Subcutaneous abdominal adipose tissue (tissue), 5 donors: Measurements from ENCODE around the gene TRABD2B.

Experiments used
- H3K27ac ChIP-seq: one replicate; pipeline ENCODE4 v1.7.0; 2013; ENCODE audit warnings: low read depth, mild to moderate bottlenecking, inconsistent platforms, low read length, moderate library complexity
- H3K27me3 ChIP-seq, 5 donors: one replicate each; pipeline ENCODE4 v1.7.0; 2013; ENCODE audit warnings: low read length in 5 of 5, inconsistent platforms in 1 of 5; ENCODE audit not compliant: control insufficient read depth in 5 of 5, insufficient read depth in 4 of 5
- H3K36me3 ChIP-seq, 5 donors: one replicate each; pipeline ENCODE4 v1.7.0; 2013; ENCODE audit warnings: low read length in 5 of 5; ENCODE audit not compliant: control insufficient read depth in 5 of 5, insufficient read depth in 5 of 5
- H3K4me1 ChIP-seq, 5 donors: one replicate each; pipeline ENCODE4 v1.7.0; 2013; ENCODE audit warnings: low read length in 5 of 5, mild to moderate bottlenecking in 3 of 5, moderate library complexity in 1 of 5; ENCODE audit not compliant: control insufficient read depth in 5 of 5, insufficient read depth in 5 of 5
- H3K4me3 ChIP-seq, 5 donors: one replicate each; pipeline ENCODE4 v1.7.0; 2013; ENCODE audit warnings: low read length in 5 of 5, low read depth in 1 of 5
- H3K9ac ChIP-seq, 5 donors: one replicate each; pipeline ENCODE4 v1.7.0; 2013; ENCODE audit warnings: low read length in 5 of 5, mild to moderate bottlenecking in 4 of 5, moderate library complexity in 3 of 5
- H3K9me3 ChIP-seq, 5 donors: one replicate each; pipeline ENCODE4 v1.7.0; 2013; ENCODE audit warnings: low read length in 5 of 5; ENCODE audit not compliant: control insufficient read depth in 5 of 5
- donor health status: healthy.
- donor health status: healthy.
- donor health status: healthy.
- donor health status: healthy.
- donor health status: healthy.

The TRABD2B gene

GRCh38 chr1:47866601-47867437, 130.4 kb downstream of the TRABD2B start:
- H3K27me3 ChIP-seq = no peaks in the 10 kb centered on the region
- H3K9ac ChIP-seq = no peak overlapping the region
- H3K9me3 ChIP-seq = no peaks in the 10 kb centered on the region
- no peak overlapping the region for H3K27ac ChIP-seq
- H3K4me1 ChIP-seq = no peaks in the 10 kb centered on the region
- H3K36me3 ChIP-seq = no peaks in the 10 kb centered on the region
- H3K4me3 ChIP-seq = no peak overlapping the region

GRCh38 chr1:47865881-47866535, 131.2 kb downstream of the TRABD2B start:
- H3K27me3 ChIP-seq = no peaks in the 10 kb centered on the region
- H3K9me3 ChIP-seq = no peaks in the 10 kb centered on the region
- H3K36me3 ChIP-seq = no peaks in the 10 kb centered on the region
- no peak overlapping the region for H3K27ac ChIP-seq
- no peak overlapping the region for H3K9ac ChIP-seq
- no peak overlapping the region for H3K4me3 ChIP-seq
- H3K4me1 ChIP-seq = no peaks in the 10 kb centered on the region

- no peak overlapping the region for H3K4me3 ChIP-seq
- no peaks in the 10 kb centered on the region for H3K4me1 ChIP-seq
- H3K9ac ChIP-seq = no peak overlapping the region
- H3K27me3 ChIP-seq = peaks cover 0 to 5% (median 0%) of the 10 kb centered on the region in 5 donors
- no peak overlapping the region for H3K27ac ChIP-seq
- H3K36me3 ChIP-seq = no peaks in the 10 kb centered on the region
- H3K9me3 ChIP-seq = peaks cover 0 to 3% (median 0%) of the 10 kb centered on the region in 5 donors
Observed at GRCh38 chr1:47859092-47859743, 138.0 kb downstream of the TRABD2B start.

- H3K27ac ChIP-seq = no peak overlapping the region
- no peak overlapping the region for H3K9ac ChIP-seq
- peaks cover 0 to 5% (median 0%) of the 10 kb centered on the region in 5 donors for H3K27me3 ChIP-seq
- H3K4me1 ChIP-seq = no peaks in the 10 kb centered on the region
- H3K9me3 ChIP-seq = peaks cover 0 to 3% (median 0%) of the 10 kb centered on the region in 5 donors
- H3K4me3 ChIP-seq = no peak overlapping the region
- no peaks in the 10 kb centered on the region for H3K36me3 ChIP-seq
Observed at GRCh38 chr1:47856996-47857395, 140.2 kb downstream of the TRABD2B start.

GRCh38 chr1:47855230-47855629, 142.0 kb downstream of the TRABD2B start:
- H3K4me1 ChIP-seq = peaks cover 0 to 3% (median under 1%) of the 10 kb centered on the region in 5 donors
- no peak overlapping the region for H3K27ac ChIP-seq
- H3K9me3 ChIP-seq = no peaks in the 10 kb centered on the region
- no peak overlapping the region for H3K9ac ChIP-seq
- no peaks in the 10 kb centered on the region for H3K36me3 ChIP-seq
- H3K27me3 ChIP-seq = peaks cover 0 to 5% (median 0%) of the 10 kb centered on the region in 5 donors
- H3K4me3 ChIP-seq = no peak overlapping the region

GRCh38 chr1:47854552-47855144, 142.5 kb downstream of the TRABD2B start:
- Histone ChIP-seq H3K27ac (no peak overlapping the region), H3K36me3 (no peaks in the 10 kb centered on the region), H3K9ac (no peak overlapping the region), H3K27me3 (peaks cover 0 to 3% (median 0%) of the 10 kb centered on the region in 5 donors), H3K9me3 (no peaks in the 10 kb centered on the region), H3K4me3 (no peak overlapping the region), H3K4me1 (peaks cover 4 to 9% (median 6%) of the 10 kb centered on the region in 5 donors)

- Histone ChIP-seq H3K27ac (no peak overlapping the region), H3K4me3 (no peak overlapping the region), H3K9ac (no peak overlapping the region), H3K27me3 (no peaks in the 10 kb centered on the region), H3K36me3 (no peaks in the 10 kb centered on the region), H3K9me3 (no peaks in the 10 kb centered on the region), H3K4me1 (peaks cover 4 to 12% (median 8%) of the 10 kb centered on the region in 5 donors)
Observed at GRCh38 chr1:47853852-47854251, 143.3 kb downstream of the TRABD2B start.

- Histone ChIP-seq H3K27ac (no peak overlapping the region), H3K4me3 (no peak overlapping the region), H3K9me3 (no peaks in the 10 kb centered on the region), H3K4me1 (peaks cover 4 to 12% (median 8%) of the 10 kb centered on the region in 5 donors), H3K9ac (no peak overlapping the region), H3K27me3 (no peaks in the 10 kb centered on the region), H3K36me3 (no peaks in the 10 kb centered on the region)
Observed at GRCh38 chr1:47853059-47853458, 144.1 kb downstream of the TRABD2B start.

- H3K9ac ChIP-seq = no peak overlapping the region
- peaks cover 4 to 12% (median 8%) of the 10 kb centered on the region in 5 donors for H3K4me1 ChIP-seq
- H3K9me3 ChIP-seq = no peaks in the 10 kb centered on the region
- no peaks in the 10 kb centered on the region for H3K27me3 ChIP-seq
- H3K36me3 ChIP-seq = no peaks in the 10 kb centered on the region
- no peak overlapping the region for H3K27ac ChIP-seq
- no peak overlapping the region for H3K4me3 ChIP-seq
Observed at GRCh38 chr1:47852006-47852718, 145.0 kb downstream of the TRABD2B start.
